ENCODE results near the gene CKMT2.

CKMT2 gene

GRCh38 chr5:81314581-81314980 is 81.5 kb downstream of the CKMT2 start:
- no peak for TF ChIP-seq CTCF (IDR thresholded peaks at IDR 0.05; ENCODE audit: borderline replicate concordance, insufficient read depth, low read depth, low read length)
- no peak overlapping the region for H3K4me3 ChIP-seq (ENCODE audit: low read depth, low read length)

GRCh38 chr5:81315336-81315735 is 82.2 kb downstream of the CKMT2 start:
- TF ChIP-seq CTCF (IDR thresholded peaks at IDR 0.05; ENCODE audit: borderline replicate concordance, insufficient read depth, low read depth, low read length): no peak
- H3K4me3 ChIP-seq (ENCODE audit: low read depth, low read length): no peak overlapping the region

- TF ChIP-seq CTCF (IDR thresholded peaks at IDR 0.05; ENCODE audit: borderline replicate concordance, insufficient read depth, low read depth, low read length): no peak
- no peak overlapping the region for H3K4me3 ChIP-seq (ENCODE audit: low read depth, low read length)
Observed at GRCh38 chr5:81315830-81316229, 82.7 kb downstream of the CKMT2 start.

Data from GM12875 (cell line).